ENCODE measurements around the gene AZU1. TPM values are rescaled to one million over a fixed set of nuclear protein-coding genes. Genes with fewer than 3 reads are reported as not detected.

AZU1 gene
- total and polyA plus RNA-seq, 2 of the 8 experiments (the other 6 are each of a cell fraction or from before 2014, with no cell fraction given): 0.80 to 1.3 TPM

DNA sequence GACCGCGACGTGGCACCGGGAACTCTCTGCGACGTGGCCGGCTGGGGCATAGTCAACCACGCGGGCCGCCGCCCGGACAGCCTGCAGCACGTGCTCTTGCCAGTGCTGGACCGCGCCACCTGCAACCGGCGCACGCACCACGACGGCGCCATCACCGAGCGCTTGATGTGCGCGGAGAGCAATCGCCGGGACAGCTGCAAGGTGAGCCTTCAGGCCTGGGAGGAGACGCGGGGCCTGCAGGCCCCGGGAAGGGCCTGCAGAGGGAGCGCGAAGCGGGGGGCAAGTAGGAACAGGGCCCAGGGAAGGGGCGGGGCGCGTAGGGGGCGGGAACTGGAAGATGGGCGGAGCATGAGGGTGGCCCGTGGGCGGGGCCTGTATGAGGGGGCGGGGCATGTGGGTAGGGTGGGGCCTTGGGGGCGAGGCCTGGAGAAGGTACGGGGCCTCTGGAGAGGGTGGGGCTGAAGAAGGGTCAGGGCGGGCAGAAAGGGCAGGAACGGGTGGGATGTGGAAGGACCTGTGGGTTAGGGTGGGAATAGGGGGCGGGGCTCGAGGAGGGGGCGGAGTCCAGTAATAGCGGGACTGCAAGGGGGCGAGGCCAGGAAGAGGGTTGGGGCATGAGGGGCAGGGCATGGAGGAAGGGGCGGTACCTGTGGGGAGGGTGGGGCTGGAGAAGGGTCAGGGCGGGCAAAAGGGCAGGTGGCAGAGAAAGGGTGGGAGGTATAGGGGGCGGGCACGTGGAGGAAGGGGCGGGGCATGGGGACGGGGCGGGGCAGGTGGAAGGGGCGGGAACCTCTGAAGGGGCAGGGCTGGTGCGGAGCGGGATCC lies 34.3 kb downstream of the AZU1 start (continued):
- no peak for TF ChIP-seq TBP (IDR thresholded peaks at IDR 0.05; ENCODE audit: low read depth, low read length)
